ENCODE data around the gene ANKRD40. TPM values are rescaled to one million over a fixed set of nuclear protein-coding genes. Genes with fewer than 3 reads are reported as not detected.
A peak's percentile ranks its signal among the peaks of the same experiment; 100 is the strongest.
"Not testable (repeated sequence)": the region's sequence is repeated elsewhere in the genome, so short reads cannot be mapped to it uniquely, and the experiment has no call there.

ANKRD40 gene, protein sequence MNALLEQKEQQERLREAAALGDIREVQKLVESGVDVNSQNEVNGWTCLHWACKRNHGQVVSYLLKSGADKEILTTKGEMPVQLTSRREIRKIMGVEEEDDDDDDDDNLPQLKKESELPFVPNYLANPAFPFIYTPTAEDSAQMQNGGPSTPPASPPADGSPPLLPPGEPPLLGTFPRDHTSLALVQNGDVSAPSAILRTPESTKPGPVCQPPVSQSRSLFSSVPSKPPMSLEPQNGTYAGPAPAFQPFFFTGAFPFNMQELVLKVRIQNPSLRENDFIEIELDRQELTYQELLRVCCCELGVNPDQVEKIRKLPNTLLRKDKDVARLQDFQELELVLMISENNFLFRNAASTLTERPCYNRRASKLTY
- total RNA-seq, result 11.8 TPM

DNA sequence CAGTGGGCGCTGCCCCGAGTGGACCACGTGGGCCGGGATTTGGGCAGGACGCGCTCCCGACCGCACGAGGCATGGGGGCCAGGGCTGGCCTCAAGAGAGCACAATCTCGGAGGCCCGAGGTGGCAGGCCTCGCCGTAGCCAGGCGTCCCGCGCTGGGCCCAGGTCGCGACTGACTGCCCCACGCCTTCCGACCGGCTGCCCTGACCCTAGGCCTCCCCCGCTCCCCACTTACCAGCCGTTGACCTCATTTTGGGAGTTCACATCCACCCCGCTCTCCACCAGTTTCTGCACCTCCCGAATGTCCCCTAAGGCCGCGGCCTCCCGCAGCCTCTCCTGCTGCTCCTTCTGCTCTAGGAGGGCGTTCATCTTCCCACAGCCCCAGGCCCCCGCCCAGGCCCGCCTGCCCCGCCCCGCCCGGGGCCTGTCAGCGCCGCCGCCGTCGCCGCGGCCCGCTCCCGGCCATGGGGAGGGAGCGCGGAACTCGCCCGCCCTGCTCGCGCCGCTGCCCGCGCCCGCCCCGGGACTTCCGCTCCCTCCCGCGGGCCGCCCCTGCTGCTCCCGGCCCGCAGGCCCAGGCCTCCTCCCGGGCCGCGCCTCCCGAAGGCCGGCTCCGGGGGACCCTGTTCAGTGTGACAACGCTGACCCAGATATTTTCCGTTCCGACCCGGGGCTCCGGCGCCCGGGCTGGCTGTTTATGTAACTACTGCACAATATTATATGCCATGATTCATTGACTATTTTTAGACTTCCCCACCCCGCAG, at the start of gene ANKRD40:
ANKRD40 (minus strand) TSS at position 626 of the 761 bp plus-strand sequence; CDS start at position 366, 260 bp downstream.
- DNase-seq (ENCODE audit: low read depth in 2 of 3, low spot score in 2 of 3), result peak; percentile 85 to 96 (median 93)

DNA sequence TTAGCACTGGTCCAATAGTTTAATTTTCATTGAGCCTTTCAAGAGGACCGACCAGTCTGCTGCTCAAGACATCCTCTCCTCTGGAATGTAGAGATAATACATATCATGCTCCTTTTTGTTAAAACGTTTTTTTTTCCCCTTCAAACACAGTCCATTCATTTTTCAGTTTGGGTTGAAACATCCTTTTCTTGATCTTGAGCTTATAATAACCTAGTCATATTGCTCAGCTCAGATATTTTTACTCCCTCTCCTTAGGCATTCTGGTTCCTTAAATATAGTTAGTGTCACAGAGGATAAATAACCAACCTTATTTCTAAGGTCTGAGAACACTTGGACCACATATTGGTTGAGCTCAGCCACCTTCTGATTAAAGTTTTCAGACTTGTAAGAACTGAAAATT, 46.8 kb upstream of the ANKRD40 start:
- no peak for DNase-seq (ENCODE audit: low read depth in 2 of 3, low spot score in 2 of 3)

DNA sequence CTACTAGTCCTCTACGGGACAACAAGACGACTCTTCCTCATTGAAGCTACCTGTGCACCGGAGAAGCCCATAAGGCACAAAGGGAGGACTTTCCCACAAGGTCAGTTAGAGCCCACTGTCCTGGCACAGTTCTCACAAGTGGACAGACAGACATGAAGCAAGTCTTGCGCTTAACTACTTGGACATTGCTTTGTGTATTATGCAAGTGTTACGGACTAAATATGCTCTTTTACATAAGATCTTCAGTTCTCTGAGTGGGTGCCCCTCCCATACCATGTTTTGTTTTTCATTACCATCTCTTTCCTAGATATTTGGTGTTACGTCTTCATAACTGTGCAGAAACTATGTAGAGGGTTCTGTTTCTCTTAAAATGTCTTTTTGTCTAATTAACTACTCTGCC, 41.5 kb upstream of the ANKRD40 start:
- no peak for DNase-seq (ENCODE audit: low read depth in 2 of 3, low spot score in 2 of 3)

DNA sequence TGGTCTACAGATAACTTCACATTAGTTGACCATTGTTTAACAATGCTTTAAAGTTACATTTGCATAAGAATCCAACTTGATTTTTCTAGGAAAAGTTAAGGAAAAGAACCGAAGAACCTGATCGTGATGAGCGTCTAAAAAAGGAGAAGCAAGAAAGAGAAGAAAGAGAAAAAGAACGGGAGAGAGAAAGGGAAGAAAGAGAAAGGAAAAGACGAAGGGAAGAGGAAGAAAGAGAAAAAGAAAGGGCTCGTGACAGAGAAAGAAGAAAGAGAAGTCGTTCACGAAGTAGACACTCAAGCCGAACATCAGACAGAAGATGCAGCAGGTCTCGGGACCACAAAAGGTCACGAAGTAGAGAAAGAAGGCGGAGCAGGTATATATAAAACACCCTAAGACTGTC, 37.9 kb upstream of the ANKRD40 start:
- DNase-seq (ENCODE audit: low read depth in 2 of 3, low spot score in 2 of 3), result no peak

DNA sequence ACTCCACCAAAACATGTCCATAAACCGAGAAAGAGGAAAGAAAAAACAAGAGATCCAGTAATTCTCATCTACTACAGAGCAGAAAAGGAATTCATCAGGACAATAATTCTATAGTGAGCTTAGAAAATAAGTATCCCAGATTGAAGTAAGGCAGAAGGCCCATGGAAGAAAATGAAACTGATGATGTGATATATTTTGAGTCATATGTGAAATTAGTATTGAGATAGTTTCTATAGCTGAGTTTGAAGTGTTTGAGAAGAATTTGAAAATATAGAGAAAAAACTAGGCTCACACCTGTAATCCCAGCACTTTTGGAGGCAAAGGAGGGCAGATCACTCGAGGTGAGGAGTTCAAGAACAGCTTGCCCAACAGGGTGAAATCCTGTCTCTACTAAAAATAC, 31.4 kb upstream of the ANKRD40 start:
- DNase-seq (ENCODE audit: low read depth in 2 of 3, low spot score in 2 of 3), result no peak

DNA sequence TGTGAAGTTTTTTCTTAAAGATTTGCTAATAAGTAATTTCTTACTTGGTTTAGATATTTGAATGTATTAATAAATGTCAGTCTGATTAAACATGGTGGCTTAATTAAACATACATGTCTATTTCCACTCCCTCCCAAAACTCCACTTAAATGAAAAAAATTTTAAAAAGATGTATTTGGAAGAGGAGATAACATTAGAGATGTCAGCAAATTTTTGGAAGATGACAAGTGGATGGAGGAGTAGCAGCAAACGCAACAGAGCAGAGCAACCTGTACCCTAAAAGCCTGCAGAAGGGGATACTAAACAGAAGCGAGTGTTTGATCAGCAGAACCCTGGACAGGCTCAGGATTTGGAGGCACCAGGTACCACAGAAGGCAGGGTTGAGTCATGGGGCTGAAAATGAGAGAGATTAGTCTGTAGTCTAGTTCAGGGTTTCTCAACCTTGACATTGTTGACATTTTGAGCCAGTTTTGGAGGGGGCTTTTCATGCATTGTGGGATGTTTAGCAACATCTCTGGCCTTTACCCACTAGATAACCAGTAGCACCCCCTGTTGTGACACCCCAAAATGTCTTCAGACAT, 29.5 kb upstream of the ANKRD40 start:
- no peak for DNase-seq (ENCODE audit: low read depth in 2 of 3, low spot score in 2 of 3)

DNA sequence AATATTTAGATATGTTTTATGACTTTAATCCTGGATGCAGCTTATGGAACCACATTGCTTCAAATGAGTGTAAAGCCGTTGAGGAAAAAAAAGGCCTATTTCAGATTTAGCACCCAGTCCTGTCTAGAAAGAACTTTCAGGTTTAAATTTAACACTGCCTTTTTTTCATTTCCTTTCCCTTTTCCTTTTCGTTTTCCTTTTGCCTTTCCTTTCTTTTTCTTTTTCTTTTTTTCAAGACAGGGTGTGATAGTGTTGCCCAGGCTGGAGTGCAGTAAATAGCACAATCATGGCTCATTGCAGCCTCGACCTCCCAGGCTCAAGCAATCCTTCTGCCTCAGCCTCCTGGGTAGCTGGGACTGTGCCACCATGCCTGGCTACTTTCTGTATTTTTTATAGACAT, 27.6 kb upstream of the ANKRD40 start:
- no peak for DNase-seq (ENCODE audit: low read depth in 2 of 3, low spot score in 2 of 3)

DNA sequence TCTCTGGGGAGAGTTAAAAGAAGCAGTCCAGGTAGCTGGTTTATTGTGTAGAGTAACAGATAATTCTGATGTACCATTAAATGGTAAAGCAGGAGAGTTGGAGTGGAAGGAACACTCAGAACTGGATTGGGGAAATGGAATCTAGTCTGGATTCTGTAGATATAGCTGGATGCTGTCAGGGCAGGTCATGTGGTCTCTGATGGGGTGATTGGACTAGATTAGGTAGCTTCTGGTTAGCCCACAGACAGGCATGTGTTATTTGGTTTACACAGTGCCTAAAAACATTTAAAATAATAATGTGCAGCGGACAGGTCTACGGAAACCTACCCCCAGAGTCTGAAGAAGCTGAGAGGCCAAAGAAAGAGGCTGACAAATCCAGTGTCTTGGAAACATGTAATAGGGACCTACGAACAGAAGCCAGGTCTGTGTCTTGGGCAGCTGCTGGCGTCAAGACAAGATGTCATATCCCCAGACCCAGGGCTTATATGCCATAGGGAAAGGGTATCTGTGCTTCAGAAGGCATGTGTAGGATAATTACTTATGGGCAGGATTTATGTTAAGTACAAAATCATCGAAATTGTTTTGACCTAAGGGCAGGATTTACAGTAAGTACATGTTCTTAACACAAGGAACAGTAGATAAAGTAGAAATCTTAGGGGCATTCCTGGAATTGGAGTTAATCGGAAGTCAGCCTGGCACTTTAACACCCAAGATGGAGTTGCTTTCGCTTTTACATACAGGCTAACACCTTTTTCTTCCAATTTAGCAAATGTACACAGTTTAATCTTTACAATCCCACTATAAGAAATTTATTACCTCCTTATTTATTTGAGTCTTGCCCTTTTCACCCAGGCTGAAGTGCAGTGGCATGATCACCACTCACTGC, 24.1 kb upstream of the ANKRD40 start:
- DNase-seq (ENCODE audit: low read depth in 2 of 3, low spot score in 2 of 3), result peak in 1 of 3 donors; percentile 8

DNA sequence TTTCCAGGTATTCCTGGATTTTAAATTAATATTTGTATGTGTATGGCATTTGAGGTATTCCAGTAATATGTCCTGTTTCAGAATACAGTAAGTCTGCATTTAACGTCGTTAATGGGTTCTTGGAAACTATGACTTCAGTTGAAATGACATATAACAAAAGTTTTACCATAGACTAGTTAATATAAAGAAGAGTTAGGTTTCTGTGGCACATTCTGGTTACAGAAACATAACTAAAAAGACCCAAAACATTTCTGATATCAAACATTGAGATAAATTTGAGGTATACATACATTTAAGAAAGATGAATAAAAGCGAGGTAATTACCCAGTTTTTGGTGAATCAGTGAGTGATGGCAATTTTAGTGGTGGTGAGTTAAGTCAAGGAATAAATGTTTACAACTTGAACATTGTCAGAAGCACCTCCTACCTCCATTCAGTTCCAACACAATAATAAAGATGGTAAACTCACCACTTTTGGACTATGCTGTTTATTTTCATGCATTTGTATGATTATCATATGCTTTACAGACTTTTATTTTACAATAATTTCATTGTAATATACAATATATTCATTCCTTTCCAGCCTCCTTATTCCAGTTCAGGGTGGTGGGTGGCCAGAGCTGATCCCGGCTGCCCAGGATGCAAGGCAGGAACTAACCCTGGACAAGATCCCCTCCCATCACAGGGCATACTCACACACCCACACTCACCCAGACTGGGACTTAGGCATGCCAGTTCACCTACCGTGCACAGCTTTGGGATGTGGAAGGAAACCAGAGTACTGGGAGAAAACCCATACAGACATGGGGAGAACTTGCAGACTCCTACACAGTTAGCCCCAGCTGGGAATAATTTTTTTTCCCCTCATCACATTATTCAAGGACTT, 21.4 kb upstream of the ANKRD40 start:
- DNase-seq (ENCODE audit: low read depth in 2 of 3, low spot score in 2 of 3), result no peak

DNA sequence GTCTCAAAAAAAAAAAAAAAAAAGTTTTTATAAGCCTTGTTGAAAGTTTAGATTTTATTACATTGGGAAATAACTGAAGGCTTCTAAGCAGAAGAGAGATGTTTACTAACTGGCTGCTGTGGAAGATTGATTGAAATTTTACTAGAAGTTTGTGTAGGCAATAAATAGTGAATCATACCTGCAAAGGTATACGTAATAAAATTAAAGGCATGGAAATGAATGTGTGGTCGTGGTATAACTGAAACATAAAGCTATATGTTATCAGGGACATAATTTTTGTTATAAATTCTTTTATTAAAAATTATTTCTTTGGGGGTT, 20.4 kb upstream of the ANKRD40 start:
- DNase-seq (ENCODE audit: low read depth in 2 of 3, low spot score in 2 of 3), result no peak

DNA sequence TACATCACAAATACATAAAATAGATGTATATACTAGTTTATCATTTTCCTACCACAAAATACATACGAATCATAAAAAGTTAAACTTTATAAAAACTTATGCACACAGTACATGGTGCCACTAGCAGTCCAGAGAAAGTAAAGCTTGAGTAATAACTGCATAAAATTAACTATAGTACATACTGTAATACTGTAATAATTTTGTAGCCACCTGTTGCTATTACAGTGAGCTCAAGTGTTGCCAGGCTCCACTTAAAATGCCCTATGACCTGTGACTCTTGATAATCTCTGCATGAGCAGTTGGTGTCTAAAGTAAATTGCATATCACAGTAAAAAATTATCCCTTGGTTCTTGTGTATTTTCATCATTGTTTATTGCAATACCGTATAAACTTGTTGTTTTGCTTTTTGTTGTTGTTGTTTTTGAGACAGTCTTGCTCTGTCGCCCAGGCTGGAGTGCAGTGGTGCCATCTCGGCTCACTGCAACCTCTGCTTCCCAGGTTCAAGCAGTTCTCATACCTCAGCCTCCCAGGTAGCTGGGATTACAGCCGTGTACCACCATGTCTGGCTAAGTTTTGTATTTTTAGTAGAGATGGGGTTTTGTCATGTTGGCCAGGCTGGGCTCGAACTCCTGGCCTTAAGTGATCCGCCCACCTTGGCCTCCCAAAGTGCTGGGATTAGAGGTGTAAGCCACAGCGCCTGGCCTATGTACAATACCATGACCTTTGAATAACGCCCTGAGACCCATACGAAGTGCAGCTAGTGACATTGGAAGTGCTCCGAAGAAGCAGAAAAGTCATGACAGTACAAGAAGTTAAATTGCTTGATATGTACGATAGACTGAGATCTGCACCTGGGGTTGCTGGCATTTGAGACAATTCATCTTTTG, 18.3 kb upstream of the ANKRD40 start:
- no peak for DNase-seq (ENCODE audit: low read depth in 2 of 3, low spot score in 2 of 3)

DNA sequence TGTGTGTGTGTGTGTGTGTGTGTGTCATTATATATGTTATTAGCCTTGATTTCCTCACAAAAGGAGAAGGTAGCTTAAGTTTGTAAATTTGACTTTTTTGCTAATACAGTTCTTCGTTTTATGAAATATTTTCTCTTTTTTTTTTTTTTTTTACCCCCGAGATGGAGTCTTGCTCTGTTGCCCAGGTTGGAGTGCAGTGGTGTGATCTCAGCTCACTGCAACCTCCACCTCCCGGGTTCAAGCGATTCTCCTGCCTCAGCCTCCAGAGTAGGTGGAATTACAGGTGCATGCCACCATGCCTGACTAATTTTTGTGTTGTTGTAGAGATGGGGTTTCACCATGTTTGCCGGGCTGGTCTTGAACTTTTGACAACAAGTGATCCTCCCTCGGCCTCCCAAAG, 16.9 kb upstream of the ANKRD40 start:
- DNase-seq (ENCODE audit: low read depth in 2 of 3, low spot score in 2 of 3), result not testable (repeated sequence)

DNA sequence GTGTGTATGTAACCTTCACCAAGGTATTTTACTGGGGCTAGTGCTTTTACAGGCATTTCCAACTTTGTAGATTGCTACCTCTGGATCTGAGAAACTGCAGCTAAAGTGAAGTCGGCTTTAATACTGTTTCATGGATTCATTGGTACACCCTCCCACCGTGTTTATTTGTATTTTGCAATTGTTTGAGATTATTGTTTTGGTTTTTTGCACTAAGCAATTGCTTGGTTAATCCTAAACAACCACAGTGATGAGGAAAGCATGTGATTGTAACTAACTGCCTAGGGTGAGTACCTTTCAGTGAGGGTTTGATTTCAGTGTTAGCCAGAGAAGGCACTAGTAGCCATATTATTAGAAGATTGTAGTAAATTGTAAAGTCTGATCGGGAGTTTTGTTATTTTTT, 15.0 kb upstream of the ANKRD40 start:
- DNase-seq (ENCODE audit: low read depth in 2 of 3, low spot score in 2 of 3), result no peak

DNA sequence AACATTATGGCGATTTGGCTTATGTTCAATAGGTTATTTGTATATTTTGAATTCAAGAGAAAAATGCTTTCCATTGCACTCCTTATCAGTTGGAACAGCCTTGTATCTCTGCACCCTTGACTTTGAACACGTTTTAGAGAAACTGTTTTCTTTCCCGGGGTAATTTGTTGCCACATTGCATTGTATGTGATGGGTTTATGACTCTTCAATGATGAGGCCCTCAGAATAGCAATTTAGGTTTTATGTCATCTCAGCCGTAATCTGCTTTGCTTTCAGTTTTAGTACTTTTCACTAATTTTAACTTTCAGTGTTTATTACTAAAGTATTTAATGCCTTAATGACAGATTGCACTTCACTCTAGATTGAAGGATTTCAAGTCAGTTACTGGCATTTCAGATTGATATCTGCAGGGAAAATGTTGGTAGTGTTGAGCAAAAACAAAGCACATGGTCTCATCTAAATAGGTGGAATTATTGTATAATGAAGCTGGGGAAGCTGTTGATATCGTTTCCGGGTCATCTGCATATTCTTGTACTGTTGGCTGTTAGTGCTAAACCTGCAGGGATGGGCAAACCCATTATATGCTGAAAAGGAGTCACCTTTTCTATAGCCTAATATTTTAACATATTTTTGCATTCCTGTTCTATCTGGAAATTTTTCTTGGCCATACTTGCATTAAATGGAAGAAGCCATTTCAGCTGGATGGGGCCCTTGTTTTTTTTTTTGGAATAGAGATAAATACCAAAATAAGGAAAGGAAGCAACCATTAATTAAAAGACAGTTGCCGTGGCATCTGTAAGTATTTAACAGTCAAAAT, 13.7 kb upstream of the ANKRD40 start:
- peak in 1 of 3 donors; percentile 18 for DNase-seq (ENCODE audit: low read depth in 2 of 3, low spot score in 2 of 3)

DNA sequence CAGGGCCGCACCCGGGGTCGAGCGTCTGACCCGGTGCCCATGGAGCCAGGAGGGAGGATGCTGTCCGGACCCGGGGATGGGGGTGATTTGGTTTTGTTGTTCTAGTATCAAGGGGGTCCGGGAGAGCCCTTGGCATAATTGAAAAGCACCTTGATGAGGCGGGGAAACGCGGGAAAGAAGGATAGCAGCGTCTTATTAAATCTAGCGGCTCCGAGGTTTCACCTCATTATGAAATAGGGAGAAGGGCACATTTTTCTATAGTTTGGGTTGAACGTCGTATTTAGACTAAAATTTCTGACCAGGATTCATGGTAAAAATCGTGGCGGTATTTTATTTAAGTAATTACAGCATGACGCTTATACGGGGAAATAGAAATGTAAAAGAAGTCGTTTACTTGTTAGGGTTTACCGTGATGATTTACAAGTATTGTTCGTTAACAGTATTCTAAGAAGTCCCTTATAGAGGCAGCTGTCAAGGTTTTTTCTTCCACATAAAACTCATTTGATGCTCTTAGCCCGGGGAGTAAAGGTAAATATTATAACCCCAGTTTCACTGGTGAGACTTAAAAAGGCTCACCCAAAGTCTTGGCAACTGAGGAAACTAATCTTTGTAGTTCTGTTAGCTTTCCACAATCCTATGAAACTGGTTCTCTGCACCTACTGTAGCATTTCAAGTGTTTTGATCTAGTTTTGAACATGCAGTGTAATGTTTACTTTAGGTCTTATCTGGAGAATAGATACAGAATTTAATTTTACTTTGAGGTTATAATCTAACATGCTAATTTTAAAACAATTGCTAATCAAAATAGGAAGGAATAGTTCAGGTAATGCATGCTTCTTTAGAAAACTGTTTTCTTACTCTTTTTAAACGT, 12.4 kb upstream of the ANKRD40 start:
- peak in 1 of 3 donors; percentile 21 for DNase-seq (ENCODE audit: low read depth in 2 of 3, low spot score in 2 of 3)

DNA sequence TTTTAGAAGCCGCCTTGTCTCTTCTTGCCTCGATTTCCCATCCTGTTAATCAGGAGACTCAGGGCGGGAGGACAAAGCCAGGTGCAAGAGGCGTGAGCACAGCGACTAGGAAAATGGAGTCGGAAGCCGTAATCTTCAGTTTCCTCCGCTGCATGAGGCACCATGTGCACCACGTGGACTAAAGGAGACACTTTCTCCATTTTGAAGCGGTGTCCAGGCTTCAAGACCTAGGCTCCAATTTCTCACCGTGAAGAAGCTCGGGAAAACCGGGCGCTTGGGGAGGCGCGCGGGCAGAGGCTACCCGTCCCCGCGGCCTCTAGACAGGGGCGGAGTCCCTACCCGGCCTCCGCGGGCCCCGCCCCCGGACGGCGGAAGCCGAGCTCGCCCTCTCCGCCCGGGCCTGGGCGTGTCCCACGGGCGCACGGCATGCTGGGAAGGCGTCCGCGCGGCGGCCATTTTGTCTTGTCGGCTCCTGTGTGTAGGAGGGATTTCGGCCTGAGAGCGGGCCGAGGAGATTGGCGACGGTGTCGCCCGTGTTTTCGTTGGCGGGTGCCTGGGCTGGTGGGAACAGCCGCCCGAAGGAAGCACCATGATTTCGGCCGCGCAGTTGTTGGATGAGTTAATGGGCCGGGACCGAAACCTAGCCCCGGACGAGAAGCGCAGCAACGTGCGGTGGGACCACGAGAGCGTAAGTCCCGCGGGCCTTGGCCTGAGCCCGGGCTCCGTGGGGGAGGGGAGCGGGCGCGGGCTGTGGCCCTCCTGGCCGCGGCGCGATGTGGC, 11.6 kb upstream of the ANKRD40 start, which contains the start of gene LUC7L3:
LUC7L3 (plus strand) TSS at position 460 of the 780 bp plus-strand sequence; CDS start at position 590, 130 bp downstream.
- peak; percentile 79 to 95 (median 93) for DNase-seq (ENCODE audit: low read depth in 2 of 3, low spot score in 2 of 3)
